HG02884 (cell line): Measurements from ENCODE around the gene PADI3.

Source experiments
- ATAC-seq: cut with Tn5 transposase; IDR thresholded peaks from one replicate; pipeline ENCODE4 v1.9.1; 2021; ENCODE audit warnings: mild to moderate bottlenecking, moderate library complexity; ENCODE audit not compliant: unreplicated experiment

Gene PADI3

DNA sequence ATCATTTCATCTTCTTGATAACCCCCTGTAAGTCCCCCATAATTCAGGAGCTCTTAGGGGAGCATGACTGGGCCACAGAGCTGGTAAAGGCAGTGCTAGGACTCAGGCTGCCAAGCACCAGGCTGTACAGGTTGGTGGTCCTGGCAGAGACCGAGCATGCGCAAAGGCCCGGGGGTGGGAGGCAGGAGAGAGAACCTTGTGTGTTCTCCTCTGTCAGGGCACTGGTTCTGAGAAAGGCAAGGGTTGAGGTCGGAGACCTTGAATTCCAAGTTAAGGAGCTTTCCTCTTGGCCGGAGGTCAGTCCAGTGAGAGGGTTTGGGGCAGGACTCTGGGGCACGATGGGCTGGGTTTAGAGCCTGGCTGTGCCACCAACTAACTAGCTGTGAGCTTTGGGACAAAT, 23.2 kb downstream of the PADI3 start:
- no peak for ATAC-seq

- ATAC-seq = no peak
These were observed 23.7 kb downstream of the PADI3 start for GRCh38 chr1:17272646-17273045.

- no peak for ATAC-seq
These were observed 24.2 kb downstream of the PADI3 start for GRCh38 chr1:17273096-17273495.

GRCh38 chr1:17274186-17275170, 25.6 kb downstream of the PADI3 start:
- ATAC-seq = no peak

DNA sequence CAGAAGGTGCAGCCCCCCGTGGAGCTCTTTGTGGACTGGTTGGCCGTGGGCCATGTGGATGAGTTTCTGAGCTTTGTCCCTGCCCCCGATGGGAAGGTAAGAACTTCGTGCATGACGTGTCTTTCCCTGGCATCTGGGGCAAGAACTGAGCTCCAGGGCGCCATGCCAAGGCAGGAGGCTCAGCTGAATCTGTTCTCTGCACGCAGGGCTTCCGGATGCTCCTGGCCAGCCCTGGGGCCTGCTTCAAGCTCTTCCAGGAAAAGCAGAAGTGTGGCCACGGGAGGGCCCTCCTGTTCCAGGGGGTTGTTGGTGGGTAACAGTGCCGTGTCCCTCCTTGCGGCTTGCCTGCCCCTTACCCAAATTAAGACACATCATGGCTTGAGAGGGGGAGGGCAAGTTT, 27.7 kb downstream of the PADI3 start:
- no peak for ATAC-seq

DNA sequence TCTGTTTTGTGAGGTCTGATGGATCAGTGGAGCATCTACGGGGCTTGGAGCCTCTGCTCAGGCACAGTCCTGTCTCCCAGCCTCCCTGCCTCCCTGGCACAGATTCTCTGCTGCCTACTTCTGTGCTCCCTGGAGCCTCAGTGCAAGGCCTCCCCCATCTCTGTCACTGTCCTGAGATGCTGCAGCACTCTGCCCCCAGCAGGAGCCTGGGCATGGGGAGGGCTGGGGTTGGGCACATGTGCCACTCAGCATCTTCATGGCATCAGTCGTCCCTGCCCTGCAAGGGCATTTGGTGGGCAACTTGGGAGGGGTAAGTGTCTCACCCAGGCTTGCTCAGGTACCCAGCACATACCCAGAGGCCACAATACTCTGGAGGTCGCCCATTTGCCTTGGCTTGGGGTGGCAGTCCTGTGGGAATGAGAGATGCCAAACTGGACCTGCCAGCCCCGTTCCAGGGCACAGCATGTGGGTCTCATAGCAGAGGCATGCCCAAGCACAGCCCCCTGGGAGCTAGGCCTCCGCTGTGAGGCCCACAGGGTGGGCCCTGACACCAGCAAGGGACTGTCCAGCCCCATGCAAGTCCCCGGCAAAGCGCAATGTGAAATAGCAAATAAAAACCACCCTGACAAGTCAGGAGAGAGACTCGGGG, 28.7 kb downstream of the PADI3 start:
- no peak for ATAC-seq

DNA sequence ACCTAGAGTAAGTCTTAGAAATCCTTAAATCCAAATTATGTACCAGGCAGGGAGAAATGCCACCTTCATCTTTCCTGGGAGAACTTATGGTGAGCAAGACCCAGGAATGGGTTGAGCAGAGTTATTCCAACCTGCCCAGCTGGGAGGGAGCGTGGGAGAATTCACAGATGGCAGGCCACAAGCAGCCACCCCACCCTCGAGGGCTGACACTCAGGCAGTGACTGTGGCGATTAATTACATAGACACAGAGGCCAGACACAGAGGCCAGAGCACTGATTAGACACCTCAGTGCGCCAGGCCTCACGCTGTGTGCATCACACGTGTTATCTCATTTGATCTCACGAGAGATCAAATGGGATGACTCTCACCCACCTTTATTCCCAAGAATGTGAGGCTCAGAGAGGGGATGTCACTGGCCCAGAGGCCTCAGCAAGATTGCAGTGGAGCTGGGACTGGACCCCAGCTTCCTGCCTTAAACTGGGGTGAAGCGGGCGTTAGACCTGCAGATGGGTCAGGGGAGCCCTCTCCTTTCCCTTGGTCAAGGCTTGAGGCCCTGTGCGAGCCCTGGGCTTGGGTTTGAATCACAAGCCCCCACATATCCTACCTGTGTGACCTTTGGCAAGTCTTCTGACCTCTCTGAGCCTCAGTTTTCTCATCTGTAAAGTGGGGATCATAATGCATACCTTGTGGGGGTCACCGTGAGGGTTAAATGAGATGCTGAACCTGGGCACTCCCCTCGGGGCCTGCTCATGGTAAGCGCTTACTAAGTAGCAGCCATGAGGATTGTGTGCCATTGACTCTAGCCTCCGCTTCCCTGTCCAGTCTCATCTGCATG, 30.3 kb downstream of the PADI3 start:
- ATAC-seq = no peak

- no peak for ATAC-seq
These were observed 31.5 kb downstream of the PADI3 start for GRCh38 chr1:17280436-17280835.

DNA sequence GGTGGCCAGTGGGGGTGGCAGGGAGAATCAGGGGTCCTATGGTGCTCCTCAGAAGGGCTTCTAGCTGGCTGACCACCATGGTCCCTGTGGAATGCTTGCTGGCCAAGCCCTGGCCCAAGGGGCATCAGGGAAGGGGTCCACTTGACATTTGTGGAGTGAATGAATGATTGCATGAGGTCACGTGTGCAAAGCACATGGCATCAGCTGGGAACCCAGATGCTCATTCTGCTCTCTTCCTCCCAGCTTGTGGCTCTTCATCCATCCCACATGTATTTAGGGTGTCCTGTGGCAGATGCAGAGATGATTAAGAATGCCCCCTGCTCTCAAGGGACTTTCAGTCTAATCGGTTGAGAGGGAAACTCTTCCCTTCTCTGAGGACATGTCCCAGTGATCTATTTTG, 32.0 kb downstream of the PADI3 start:
- no peak for ATAC-seq

GRCh38 chr1:17281775-17282181, 32.9 kb downstream of the PADI3 start:
- no peak for ATAC-seq

DNA sequence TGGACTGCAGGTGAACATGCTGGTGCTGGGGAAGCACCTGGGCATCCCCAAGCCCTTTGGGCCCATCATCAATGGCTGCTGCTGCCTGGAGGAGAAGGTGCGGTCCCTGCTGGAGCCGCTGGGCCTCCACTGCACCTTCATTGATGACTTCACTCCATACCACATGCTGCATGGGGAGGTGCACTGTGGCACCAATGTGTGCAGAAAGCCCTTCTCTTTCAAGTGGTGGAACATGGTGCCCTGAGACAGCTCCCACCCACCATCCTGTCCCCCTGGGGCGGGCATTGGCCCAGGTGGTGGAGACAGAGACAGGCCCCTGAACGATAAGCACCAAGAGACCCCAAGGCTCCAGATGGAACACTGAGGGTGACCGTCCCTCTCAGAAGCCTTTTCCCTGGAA, 33.9 kb downstream of the PADI3 start:
- no peak for ATAC-seq

- ATAC-seq = no peak
These were observed 37.7 kb downstream of the PADI3 start for GRCh38 chr1:17286646-17287045.

DNA sequence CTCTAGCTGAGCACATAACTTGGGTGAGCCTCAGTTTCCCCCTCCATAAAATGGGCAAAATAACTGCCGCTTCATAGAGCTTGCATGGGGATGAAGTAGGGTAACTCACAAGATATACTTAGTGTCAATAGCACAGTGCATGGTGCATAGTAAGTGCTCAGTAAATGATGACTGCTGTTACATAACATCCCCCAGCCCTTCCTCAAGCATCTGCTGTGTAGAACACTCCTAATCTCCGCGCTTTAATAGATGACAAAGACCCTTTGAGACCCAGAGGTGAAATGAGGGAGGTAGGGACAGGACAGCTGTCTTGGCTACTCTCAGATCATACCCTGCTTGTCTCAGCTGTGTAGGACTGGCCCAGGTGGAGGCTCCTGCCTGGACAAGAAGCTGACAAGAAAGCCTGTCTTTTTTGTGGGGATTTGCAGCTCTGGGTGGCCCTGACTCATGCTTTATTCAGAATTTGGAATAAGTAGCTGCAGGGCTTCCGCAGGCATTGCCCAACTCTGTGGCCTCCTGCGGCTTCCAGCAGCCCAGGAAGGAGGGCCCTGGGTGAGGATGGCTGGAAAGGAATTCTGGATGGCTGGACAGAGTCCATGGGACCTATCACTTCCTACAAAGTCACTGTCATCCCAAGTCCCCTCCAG, 38.4 kb downstream of the PADI3 start:
- ATAC-seq = no peak

DNA sequence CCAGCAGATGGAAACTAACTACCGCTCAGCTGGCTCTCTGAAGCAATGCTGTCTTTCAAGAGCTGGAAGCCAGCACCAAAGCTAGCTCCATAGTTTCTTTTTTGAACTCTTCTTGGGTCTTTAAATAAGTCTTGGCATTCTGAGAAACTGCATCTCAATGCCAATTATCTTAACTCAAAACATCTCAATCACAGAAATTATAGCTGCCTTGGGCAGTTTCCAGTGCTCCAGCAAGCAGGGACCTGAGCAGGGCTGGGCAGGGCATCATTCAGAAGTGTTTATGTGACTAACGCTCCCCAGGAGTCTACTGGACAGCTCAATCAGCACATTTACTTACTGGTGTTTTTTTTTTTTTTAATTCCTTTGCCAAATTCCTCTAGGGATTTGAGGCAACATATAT, 40.8 kb downstream of the PADI3 start:
- ATAC-seq = no peak

DNA sequence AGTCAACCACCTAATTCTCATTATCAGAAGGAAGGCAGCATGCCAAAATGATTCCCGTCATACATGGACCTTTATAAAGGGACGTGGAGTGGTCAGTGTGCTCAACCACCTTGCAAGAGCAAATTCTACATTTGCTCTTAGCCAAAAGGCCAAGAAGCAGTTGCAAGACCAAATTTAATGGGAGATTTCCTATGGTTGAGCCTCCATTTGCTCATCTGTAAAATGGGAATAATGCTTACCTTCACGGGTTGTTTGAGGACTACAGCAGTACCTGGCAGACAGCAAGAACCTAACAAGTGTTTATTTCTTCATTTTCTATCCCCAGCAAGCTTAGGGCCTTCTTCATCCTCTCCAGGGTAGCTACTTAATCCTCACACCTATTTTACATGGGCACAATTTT, 41.7 kb downstream of the PADI3 start:
- ATAC-seq = no peak

DNA sequence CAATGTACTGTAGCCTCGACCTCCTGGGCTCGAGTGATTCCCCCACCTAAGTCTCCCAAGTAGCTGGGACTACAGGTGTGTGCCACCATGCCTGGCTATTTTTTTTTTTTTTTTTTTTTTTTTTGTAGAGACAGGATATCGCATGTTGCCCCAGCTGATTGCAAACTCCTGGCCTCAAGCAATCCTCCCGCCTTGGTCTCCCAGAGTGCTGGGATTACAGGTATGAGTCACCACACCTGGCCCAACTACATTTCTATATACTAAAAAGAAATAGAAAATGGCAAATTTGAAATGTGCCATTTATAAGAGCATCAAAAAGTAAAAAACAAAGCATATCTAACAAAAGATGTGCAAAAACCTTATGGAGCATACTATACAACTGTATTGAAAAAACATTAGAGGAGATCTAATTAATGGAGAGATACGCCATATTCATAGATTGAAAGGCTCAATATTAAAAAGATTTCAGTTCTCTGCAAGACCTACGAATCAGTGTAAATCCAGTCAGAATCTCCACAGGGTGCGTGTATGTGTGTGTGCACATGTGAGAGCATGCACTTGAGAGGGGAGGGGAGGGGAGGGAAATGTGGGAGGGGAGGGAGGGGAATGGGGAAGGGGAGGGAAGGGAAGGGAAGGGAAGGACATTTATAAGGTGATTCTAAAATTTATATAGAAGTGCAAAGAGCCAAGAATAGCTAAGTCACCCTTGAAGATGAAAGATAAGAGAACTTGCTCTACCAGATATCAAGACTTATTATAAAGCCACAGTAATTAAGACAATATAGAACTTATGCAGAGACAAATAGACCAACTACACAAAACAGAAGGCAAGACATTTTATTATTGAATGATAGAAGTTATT, 43.6 kb downstream of the PADI3 start:
- ATAC-seq = no peak

DNA sequence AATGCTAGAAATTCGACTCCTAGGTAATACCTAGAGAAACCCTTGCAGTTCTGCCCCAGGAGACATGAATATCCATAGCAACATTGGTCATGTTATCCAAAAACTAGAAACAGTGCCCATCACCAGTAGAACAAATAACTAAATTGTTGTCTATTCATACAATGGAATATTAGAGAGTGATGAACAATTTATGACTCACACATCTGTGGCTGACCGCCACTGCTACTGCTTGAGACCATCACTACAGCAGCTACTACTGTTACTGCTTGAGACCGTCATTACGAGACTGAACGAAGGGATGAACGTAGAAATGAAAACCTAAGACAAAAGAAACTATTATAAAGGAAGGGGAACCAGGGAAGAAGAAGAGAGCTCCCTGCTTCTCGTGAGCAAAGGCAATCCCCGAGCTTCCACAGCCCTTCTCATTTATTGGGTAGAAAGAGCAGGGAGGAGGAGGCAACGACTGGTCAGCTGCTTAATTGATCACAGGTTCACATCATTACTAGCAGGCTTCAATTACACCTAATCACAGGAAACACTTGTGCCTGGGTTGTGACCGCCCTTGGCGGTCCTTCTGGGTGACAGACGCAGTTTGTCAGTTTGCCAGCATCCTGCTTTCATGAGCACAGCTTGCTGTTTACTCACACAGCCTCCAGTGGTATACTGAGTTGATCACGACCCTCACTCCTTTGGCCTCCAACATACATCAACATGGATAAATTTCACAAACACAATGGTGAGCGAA, 45.0 kb downstream of the PADI3 start:
- no peak for ATAC-seq

DNA sequence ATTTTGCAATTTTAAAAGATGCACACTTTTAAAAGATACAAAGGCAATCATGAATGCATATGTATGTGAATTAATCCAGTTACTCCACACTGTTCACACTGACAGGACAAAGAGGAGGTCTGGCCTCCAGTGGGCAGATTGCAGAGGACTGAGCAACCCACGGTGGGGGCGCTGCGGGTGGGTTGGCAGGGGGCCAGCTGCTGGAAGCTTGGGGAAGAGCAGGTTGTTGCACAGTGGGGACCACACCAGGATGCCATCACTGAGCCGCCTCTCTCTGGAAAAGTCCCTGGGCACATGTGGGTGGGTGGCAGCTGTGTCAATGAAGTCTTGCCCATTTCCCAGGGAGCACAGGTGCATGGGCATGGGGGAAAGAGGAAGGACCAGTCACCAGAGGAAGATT, 46.4 kb downstream of the PADI3 start:
- ATAC-seq = no peak

GRCh38 chr1:17296086-17296485, 47.2 kb downstream of the PADI3 start:
- no peak for ATAC-seq
